Liver (tissue), 9 donors: ENCODE data around the gene NTN1. TPM values are rescaled to one million over a fixed set of nuclear protein-coding genes. Genes with fewer than 3 reads are reported as not detected.

Experiments
- DNase-seq: peaks from one replicate; pipeline ENCODE4 v3.0.0-alpha.2; 2017; ENCODE audit warnings: low spot score
- H3K27ac ChIP-seq, 2 donors: one replicate each; pipeline ENCODE4 v1.7.0; 2013; ENCODE audit warnings: inconsistent platforms in 2 of 2, low read length in 2 of 2, control low read depth in 1 of 2, low read depth in 1 of 2, mild to moderate bottlenecking in 1 of 2
- H3K27me3 ChIP-seq, 4 donors: one replicate each; pipeline versions ENCODE4 v1.6.1 to v1.7.0; 2013; ENCODE audit warnings: low read length in 3 of 4, inconsistent platforms in 1 of 4, mild to moderate bottlenecking in 1 of 4, moderate library complexity in 1 of 4; ENCODE audit not compliant: control insufficient read depth in 4 of 4, insufficient read depth in 4 of 4
- H3K36me3 ChIP-seq, 4 donors: one replicate each; pipeline versions ENCODE4 v1.6.1 to v1.7.0; 2013; ENCODE audit warnings: low read length in 3 of 4, mild to moderate bottlenecking in 3 of 4, low read depth in 1 of 4, moderate library complexity in 1 of 4; ENCODE audit not compliant: control insufficient read depth in 4 of 4, insufficient read depth in 3 of 4
- H3K4me1 ChIP-seq, 4 donors: one replicate each; pipeline versions ENCODE4 v1.6.1 to v1.7.0; 2013; ENCODE audit warnings: low read length in 3 of 4, mild to moderate bottlenecking in 3 of 4, moderate library complexity in 1 of 4; ENCODE audit not compliant: control insufficient read depth in 4 of 4, insufficient read depth in 4 of 4
- H3K4me3 ChIP-seq, 3 donors: one replicate each; pipeline versions ENCODE4 v1.6.1 to v1.7.0; 2013; ENCODE audit warnings: low read length in 3 of 3, control low read depth in 1 of 3, low read depth in 1 of 3, mild to moderate bottlenecking in 1 of 3
- H3K9ac ChIP-seq, 2 donors: one replicate each; pipeline ENCODE4 v1.7.0; 2013; ENCODE audit warnings: low read length in 2 of 2, mild to moderate bottlenecking in 2 of 2, moderate library complexity in 2 of 2, control low read depth in 1 of 2, low read depth in 1 of 2
- H3K9me3 ChIP-seq, 4 donors: one replicate each; pipeline versions ENCODE4 v1.6.1 to v1.7.0; 2013; ENCODE audit warnings: low read length in 3 of 4; ENCODE audit not compliant: control insufficient read depth in 4 of 4
- CTCF ChIP-seq: fragments of 150-350 bp; IDR thresholded peaks from 2 replicates; pipeline ENCODE4 v1.5.1; 2017; ENCODE audit warnings: improper control_type of control experiment, low read depth, low read length; ENCODE audit not compliant: missing input control
- GABPA ChIP-seq, 2 donors: IDR thresholded peaks in 1 of 2; conservative IDR thresholded peaks in 1 of 2; 2 replicates each; pipeline ENCODE4 v1.6.1; 2016; ENCODE audit warnings: antibody characterized with exemption in 2 of 2, mild to moderate bottlenecking in 1 of 2, moderate library complexity in 1 of 2
- HNF4A ChIP-seq, 2 donors: conservative IDR thresholded peaks; 2 replicates each; pipeline ENCODE4 v1.6.1; 2016; ENCODE audit warnings: antibody characterized with exemption in 2 of 2, mild to moderate bottlenecking in 2 of 2
- HNF4G ChIP-seq: IDR thresholded peaks from 2 replicates; pipeline ENCODE4 v1.6.1; 2016; ENCODE audit warnings: antibody characterized with exemption
- REST ChIP-seq: IDR thresholded peaks from 2 replicates; pipeline ENCODE4 v1.6.1; 2016; ENCODE audit warnings: antibody characterized with exemption, mild to moderate bottlenecking
- TAF1 ChIP-seq: conservative IDR thresholded peaks from 2 replicates; pipeline ENCODE4 v1.6.1; 2016; ENCODE audit warnings: antibody characterized with exemption, mild to moderate bottlenecking
- YY1 ChIP-seq: IDR thresholded peaks from 2 replicates; pipeline ENCODE4 v1.6.1; 2016; ENCODE audit warnings: antibody characterized with exemption, mild to moderate bottlenecking
- ZBTB33 ChIP-seq: IDR thresholded peaks from 2 replicates; pipeline ENCODE4 v1.6.1; 2016; ENCODE audit warnings: antibody characterized with exemption
- WGBS: extraction: QIAGEN DNeasy Blood & Tissue Kit; methylation state at CpG from one replicate; pipeline ENCODE4 v1.1.7; 2013; 5-methylcytosine and 5-hydroxymethylcytosine counted together
- polyA plus RNA-seq, 2 donors: library from polyadenylated mRNA; stranded (reverse) in 1 of 2; unstranded in 1 of 2; fragments of 200-250 nt in 1 of 2; fragments of >200 nt in 1 of 2; fragmentation: Nextera tagmentation in 1 of 2; extraction: Ambion mirVana in 1 of 2; gene quantifications; one replicate each; pipeline versions ENCODE4 v1.2.1 to v1.2.3, GENCODE V29; 2013 to 2015
- total RNA-seq, 2 donors: library from RNA; depleted of rRNA; stranded (reverse); fragments of >200 nt; gene quantifications; one replicate each; pipeline ENCODE4 v1.2.3, GENCODE V29; 2014
- donor health status: healthy.
- donor health status: healthy.
- donor health status: healthy.
- donor health status: healthy.
- donor health status: healthy.

NTN1 gene
- total and polyA plus RNA-seq, 4 donors = 0.14 to 8.7 (median 4.3) TPM

- no peak for DNase-seq
- no peak for TF ChIP-seq YY1
- TF ChIP-seq TAF1 = no peak
- no peak for TF ChIP-seq REST
- TF ChIP-seq HNF4G = no peak
- TF ChIP-seq GABPA (IDR thresholded peaks at IDR 0.05 in 1 of 2, conservative IDR thresholded peaks at IDR 0.05 in 1 of 2) = no peak
- no peak for TF ChIP-seq HNF4A (conservative IDR thresholded peaks at IDR 0.05)
- H3K27me3 ChIP-seq = no peaks in the 10 kb centered on the region
- H3K9ac ChIP-seq = no peak overlapping the region
- peaks cover 0 to 5% (median under 1%) of the 10 kb centered on the region in 4 donors for H3K4me1 ChIP-seq
- H3K4me3 ChIP-seq = no peak overlapping the region
- peaks cover 0 to 4% (median 0%) of the 10 kb centered on the region in 4 donors for H3K36me3 ChIP-seq
- H3K27ac ChIP-seq = no peak overlapping the region
- 87% methylated on average over 5 of the region's 5 CpGs for WGBS
- H3K9me3 ChIP-seq = no peaks in the 10 kb centered on the region
These were observed 179.5 kb downstream of the NTN1 start for GRCh38 chr17:9200699-9201359.

- H3K27me3 ChIP-seq = no peaks in the 10 kb centered on the region
- no peak overlapping the region for H3K27ac ChIP-seq
- H3K9me3 ChIP-seq = no peaks in the 10 kb centered on the region
- TF ChIP-seq CTCF = no peak
- no peak for TF ChIP-seq TAF1
- TF ChIP-seq YY1 = no peak
- no peak for TF ChIP-seq ZBTB33
- no peak for DNase-seq
- no peak overlapping the region for H3K9ac ChIP-seq
- 93% methylated on average over 5 of the region's 5 CpGs for WGBS
- peaks cover 7 to 22% (median 18%) of the 10 kb centered on the region in 4 donors for H3K4me1 ChIP-seq
- H3K4me3 ChIP-seq = no peak overlapping the region
- peaks cover 0 to 4% (median 0%) of the 10 kb centered on the region in 4 donors for H3K36me3 ChIP-seq
These were observed 181.2 kb downstream of the NTN1 start for GRCh38 chr17:9202532-9202931.
